NCI-H446 treated with DMSO at 0.1 percent for 48 hours (cell line): ENCODE data around the gene SMPDL3A.

Experiments
- DNase-seq: peaks from one replicate; lab custom pipeline; 2025; lab: John Stamatoyannopoulos, UW

Gene SMPDL3A

DNA sequence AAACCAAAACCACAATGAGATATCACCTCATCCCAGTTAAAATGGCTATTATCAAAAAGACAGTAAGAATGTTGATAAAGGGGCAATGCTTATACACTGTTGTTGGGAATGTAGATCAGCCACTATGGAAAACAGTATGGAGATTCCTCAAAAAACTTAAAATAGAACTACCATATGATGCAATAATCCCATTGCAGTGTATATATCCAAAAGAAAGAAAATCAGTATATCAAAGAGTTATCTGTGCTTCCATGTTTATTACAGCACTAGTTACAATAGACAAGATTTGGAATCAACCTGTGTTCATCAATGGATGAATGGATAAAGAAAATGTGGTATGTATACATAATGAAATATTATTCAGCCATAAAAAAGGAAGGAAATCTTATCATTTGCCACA lies 13.1 kb upstream of the SMPDL3A start:
- DNase-seq, result no peak

DNA sequence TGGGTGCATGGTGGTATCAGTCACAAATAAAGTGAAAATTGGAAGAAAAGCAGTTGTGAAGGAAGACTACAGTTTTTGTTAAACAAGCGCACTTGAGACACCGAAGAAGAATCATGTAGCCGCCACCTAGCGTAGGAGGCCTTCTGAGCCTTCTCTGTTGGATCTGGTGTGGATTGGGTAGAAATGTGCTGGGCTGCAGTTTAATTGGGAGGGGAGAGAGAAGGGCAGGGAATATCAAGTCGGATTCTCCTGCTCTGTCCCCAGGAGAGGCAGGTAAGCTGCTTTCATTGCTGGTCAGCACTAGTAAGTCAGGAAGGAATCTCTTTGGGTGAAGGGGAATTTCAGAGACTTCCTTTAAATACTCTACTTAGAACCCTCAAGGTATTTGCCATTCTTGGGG lies 10.8 kb upstream of the SMPDL3A start:
- no peak for DNase-seq

DNA sequence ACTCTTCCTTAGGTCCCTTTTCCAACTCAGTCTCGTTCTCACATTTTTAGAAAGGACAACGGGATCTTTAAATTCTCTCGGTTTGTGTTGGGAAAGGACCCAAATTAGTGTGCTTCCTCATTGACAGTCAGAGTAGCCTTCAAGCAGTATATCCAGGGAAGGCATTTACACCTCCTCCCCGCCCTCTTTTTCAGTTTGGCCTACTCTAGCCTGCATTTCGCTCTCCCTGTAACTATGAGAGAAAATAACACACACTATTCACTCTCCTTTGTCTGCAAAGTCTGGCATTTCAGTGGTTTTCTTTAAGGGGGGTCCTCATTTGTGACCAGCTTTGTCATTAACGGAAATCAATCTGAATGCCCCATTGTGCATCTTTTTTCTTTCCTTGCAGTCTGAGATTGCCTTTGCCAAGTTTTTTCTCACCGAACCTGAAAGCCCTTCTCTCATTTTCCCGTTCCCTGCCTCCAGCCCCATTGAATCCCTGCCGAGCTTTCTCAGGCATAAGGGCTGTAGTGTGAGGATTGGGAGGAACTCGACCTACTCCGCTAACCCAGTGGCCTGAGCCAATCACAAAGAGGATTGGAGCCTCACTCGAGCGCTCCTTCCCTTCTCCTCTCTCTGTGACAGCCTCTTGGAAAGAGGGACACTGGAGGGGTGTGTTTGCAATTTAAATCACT lies 9.9 kb upstream of the SMPDL3A start:
- DNase-seq, result peak; percentile 62

DNA sequence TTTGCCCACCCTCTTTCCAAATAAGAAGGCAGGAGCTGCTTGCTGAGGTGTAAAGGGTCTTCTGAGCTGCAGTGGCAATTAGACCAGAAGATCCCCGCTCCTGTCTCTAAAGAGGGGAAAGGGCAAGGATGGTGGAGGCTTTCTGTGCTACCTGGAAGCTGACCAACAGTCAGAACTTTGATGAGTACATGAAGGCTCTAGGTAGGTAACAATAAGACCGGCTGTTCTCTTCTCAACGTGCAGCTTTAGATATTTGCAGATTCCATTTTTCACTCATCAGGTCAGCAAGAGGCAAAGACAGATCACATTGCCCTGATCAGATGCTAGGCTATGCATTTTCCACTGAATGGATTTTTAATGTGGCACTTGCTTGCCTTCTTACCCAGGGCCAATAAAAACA lies 9.4 kb upstream of the SMPDL3A start, which contains the start of gene FABP7:
FABP7 (plus strand) TSS at position 50 of the 400 bp plus-strand sequence; CDS start at position 129, 79 bp downstream.
- DNase-seq, result no peak

DNA sequence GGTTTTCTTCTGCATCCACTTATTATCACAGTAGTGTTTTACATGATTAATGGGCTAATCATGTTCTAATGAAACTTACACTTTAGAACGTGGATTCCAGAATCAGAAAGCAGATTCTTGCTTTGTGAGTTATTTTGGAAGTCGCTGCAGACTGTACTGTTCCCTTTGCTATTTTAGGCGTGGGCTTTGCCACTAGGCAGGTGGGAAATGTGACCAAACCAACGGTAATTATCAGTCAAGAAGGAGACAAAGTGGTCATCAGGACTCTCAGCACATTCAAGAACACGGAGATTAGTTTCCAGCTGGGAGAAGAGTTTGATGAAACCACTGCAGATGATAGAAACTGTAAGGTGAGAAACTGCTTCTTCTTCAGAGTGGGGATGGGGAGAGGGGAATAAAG lies 8.9 kb upstream of the SMPDL3A start:
- DNase-seq, result no peak

DNA sequence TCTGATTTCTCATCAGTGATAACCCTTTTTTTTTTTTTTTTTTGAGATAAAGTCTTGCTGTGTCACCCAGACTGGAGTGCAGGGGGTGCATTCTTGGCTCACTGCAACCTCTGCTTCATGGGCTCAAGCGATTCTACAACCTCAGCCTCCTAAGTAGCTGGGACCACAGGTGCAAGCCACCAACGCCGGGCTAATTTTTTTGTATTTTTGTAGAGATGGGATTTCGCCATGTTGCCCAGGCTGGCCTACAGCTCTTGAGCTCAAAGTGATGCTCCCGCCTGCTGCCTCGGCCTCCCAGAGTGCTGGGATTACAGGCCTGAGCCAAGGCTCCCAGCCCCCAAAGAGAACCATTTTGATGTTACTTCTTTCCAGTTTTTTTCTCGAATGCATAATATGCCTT lies 7.3 kb upstream of the SMPDL3A start:
- no peak for DNase-seq

DNA sequence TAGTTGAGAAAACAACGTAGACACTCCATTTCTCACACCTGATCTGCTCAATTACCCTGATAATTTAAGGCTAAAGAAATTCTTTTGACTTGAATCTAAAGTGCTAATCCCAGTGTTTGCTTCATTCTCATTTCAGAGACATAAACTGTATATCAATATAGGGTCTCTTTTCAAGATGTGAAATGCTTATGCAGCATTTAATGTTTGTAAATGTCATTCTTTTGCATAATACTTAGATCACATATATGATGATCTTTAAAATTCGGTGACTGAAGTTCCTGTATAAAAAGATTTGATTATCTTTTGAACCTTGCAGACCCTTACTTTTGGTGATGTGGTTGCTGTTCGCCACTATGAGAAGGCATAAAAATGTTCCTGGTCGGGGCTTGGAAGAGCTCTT lies 5.7 kb upstream of the SMPDL3A start:
- no peak for DNase-seq

DNA sequence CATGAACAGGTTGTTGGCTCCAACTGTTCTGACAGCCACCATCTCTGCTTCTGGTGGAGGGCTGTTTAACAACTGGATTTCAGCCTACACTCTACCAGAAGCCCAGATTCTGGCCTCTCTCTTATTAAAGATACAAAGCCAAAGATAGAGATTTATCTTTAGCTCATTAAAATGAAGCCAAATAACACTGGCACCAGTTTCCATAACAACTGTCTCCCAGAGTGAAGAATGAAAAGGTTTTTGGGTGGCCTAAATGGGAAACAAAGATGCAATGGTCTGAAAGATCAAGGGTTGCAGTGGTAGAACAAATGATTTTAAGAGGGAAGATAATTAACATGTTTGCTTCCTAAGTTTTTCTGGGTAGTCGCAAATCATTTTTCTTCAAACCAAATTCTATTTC lies 3.2 kb upstream of the SMPDL3A start:
- DNase-seq, result no peak

DNA sequence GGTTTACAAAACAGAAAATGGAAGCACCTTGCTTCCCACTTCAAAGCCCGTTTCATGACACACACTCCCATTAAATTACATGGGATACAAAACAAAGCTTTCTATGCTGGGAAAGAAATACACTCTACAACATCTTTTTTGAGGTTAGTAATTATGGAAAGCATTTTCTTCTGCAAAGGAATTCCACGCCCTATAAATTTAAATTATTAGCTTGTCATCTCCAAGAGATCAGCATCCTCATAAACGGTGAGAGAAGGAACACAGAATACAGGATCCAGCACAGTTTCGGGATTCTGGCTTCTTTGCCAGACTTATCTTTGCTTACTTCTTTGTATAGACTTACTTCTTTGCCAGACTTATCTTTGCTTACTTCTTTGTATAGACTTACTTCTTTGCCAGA lies 1.3 kb upstream of the SMPDL3A start:
- no peak for DNase-seq

DNA sequence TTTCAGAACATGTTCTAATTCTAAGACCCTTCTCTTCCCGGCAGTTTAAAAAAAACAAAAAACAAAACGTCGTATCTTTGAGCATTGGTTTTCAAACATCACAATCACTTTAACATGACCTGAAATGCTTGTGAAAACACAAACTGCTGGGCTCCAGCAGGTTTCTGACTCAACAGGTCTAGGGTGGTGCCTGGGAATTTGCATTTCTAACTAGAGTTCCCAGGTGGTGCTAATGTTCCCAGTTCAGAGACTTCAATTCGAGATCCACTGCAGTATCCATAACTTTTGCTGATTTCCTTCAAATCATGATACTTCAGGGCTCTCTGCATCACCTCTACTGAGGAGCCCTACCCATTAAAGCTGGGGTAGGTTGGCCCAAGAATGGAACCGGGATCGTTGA lies 850 bp upstream of the SMPDL3A start:
- no peak for DNase-seq

DNA sequence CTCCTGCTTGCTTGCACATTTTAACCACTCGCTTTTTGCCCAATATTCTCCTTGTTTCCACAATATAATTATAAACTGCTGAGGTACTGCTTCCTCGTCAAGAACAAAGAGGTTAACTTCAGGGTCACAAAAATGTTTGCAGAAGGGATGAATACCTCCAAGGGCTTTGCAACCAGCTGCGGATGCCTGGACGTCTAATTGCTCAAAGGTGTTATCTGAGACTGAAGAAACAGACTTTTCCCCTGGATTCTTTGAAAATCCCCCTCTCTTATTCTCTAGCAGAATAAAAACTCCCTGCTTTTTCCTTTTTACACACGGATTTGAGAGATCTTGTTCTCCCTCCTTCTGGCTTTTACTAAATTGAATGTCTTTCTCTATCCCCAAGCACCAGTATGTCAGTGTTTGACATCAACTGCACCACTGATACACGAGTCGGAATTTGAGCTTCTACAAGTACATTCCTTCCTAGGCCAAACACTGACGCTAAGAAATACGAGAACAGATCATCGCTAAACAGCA lies 336 bp upstream of the SMPDL3A start:
- no peak for DNase-seq

DNA sequence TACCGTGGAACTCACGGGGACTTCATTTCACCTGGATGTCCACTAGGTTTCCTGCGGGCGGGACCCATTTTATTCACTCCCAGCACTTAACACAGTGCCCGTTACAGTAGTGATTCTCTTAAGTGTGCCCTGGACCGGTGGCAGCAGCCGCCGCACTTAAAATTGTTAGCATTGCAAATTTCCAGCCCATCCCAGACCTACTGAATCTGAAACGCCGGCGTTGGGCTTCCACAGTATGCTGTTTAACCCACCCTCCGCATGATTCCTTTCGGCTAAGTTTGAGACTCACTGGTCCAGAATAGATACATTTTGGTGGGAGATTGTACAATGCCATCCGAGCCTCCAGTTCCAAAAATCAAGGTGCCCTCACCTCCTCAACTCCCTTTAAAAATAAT lies 967 bp downstream of the SMPDL3A start:
- DNase-seq, result no peak

DNA sequence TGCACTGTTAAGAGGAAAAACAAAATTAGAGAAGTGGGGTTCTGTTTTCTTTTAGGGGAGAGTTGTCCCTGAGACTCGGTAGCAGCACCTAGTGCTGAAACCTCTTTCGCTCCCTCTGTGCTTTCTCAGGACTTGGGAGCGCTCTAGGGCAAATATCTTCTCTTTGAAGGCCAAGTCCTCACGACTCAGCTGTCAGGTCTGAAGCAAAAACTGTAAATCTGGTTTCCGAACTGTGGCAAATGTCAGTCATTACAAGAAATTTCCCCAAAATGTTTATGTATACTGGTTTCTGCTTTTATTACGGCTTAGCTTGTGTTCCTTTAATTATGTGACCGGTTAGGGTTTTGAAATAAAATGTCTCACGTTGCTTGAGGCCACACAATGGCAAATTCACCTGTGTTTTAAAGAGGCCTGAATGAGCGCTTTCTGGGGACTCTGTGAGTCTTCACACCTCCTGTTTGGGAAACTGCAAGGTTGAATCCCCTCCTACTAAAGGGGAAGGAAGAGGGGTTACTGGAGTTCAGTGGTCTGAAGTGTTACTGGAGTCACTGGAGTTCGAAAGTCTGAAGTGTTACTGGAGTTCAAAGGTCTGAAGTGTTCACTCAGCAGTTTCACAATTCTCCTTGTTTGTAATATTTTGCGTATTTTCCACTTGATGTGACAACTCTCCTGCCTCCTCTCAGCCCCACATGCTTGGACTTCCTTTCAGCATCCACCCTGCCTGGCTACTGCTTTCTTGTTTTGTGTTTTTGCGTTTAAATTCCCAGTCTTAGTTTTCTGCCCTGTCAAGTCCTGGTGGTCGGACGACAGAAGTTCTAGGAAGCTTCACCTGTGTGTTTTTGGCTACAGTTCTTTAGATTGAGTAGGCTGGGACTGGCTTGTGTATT lies 1.6 kb downstream of the SMPDL3A start:
- DNase-seq, result no peak

DNA sequence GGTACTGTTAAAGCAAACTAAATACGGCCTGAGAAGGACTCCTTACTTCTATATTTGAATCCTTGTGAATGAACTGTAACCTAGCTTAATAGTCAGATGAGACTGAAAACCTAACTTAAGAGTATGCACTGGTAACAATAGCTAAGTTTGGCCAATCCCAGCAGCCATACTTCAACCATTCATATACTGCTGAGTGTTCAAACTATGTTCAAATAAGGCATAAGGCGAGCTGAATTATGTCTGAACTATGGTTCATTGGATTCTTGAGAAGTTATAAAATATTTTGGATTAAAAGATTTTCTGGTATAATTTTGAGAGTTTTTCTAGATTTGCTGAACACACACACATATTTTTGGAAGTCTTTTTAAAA lies 2.2 kb downstream of the SMPDL3A start:
- DNase-seq, result no peak

DNA sequence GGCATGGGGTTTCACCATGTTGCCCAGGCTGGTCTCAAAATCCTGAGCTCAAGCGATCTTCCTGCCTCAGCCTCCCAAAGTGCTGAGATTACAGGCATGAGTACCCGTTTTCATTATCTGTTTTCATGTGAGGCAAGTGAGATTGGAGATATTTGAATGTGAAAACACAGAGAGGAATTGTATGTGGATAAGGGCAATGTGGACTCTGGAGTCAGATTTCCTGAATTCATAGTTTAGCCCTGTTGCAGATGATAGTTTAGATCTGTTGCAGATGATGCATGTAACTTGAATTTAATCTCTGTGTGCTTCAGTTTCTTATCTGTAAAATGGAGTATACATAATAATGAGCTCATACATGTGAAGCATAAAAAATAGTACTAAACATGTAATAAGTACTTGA lies 3.7 kb downstream of the SMPDL3A start:
- DNase-seq, result no peak

DNA sequence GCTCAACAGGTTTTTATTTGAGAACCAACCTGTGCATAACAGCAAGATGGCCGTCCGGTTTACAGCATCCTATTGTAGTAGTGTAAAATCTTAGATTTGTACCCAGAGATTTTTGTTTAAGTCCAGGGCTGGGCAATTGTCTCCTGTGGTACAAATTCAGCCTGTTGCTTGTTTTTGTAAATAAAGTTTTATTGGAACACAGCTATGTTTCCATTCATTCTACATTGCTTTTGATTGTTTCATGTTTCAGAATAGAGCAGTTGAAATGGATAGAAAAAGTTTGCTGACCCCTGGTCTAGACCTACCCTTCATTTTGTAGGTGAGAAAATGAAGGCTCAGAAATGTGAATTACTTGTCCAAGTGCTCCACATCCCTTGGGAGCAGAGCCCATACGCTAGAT lies 8.5 kb downstream of the SMPDL3A start:
- DNase-seq, result no peak

DNA sequence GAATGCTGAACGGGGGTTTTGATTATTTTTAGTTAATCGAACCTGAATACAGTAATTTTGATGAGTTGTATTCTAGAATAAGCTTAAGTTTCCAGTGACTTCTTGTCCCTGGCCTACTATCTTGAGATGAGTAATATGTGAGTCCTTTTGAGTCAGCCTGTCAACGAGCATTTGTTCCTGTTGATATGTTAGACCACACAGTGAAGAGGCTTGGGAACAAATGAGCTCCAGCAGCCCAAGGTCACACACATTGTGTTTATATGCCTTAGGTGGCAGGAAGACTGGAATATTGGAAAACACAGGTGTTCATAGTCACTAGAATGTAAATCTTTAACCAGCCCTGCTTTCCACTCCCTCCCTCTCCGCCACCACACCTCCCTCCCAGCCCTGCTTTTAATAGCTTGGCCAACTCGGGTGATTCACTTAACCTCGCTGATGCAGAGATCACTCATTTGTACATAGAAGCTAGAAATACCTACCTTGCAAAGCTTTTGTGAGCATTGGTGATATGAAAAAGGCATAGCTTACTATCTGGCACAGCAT lies 9.1 kb downstream of the SMPDL3A start:
- no peak for DNase-seq

DNA sequence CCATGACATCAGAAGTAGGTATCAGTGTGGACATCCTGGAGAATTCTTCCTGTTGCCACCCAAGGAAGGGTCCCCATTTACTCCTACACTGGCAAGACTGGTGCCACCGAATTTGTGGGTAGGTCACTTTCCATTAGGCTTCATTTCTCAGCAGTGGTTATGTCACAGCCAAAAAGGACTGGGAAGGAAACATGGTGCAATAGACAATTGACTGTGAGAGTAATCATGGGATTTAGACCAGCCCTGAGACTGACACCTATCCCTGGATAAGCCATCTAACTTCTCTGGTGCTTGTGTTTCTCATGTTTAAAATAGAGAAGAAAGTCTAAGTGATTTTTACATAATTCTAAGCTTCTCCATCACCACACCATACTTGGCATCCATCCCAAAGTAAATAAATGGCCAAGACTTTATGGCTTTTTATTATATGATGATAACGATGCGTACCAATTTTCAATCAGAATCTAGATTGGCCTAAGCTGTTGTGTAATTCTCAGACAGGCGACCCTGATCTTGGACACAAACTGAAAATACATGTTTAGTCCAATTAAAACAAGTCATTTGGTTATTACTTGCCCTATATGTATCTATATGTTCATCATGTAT lies 10.2 kb downstream of the SMPDL3A start:
- no peak for DNase-seq

DNA sequence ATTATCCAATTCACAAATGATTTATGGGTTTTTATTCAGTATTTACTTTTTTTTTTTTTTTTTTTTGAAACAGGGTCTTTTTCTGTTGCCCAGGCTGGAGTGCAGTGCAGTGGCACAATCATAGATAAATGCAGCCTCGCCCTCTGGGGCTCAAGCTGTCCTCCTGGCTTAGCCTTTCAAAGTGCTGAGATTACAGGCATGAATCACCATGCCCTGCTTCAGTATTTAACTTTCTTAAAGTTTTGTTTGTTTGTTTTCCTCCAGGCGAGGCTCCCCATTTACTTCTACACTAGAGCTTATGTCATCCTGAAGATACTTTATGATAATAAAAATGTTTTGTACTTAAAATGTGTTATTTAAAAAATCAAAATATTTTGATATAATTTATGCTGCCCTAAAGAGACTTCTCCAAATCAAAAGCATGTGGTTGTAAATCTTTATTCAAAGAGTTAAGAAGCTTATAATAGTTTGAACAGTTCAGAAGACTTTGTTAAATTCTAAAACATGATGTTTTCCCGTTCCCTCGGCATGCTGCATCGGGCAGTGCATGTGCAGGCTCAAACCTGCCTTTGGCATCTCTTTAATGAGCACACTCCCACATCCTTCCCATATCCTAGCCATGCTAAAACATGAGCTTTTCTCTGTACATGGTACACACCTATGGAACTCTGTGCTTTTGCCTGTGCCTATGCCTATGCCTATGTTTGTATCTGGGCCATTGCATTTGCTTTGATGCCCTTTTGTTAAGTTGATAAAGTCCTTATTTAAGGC lies 11.0 kb downstream of the SMPDL3A start:
- no peak for DNase-seq

DNA sequence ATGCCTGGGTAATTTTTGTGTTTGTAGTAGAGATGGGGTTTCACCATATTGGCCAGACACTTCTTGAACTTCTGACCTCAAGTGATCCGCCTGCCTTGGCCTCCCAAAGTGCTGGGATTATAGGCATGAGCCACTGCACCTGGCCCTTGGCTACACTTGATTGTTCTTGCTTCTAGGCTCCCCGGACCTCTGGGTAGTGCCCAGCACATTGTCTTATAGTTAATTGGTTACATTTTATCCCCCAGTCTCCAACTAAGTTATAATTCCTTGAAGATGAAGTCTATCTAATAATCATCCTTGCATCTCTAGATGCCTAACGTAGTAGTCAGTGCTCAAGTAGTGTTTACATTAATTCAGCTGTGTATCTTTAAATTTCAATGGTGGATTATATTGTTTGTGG lies 11.8 kb downstream of the SMPDL3A start:
- no peak for DNase-seq

DNA sequence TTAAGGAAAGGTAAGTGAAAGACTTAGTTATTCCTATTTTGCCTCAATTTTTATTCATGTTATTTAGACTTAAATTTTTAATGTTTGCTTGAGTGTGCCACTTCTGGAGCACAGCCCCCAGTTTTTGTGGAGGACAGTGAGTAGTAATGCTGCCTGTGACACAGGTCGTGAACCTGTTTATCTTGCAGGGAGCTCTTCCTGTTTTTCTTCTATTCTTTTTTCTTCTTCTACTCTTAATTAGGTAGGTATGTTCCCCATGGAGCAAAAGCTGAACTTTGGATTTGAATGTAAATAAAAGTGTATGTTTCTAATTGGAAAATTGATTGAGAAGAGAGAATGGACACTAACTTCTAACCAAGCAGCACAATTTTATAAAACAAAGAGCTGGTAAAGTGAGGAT lies 12.3 kb downstream of the SMPDL3A start:
- DNase-seq, result no peak

DNA sequence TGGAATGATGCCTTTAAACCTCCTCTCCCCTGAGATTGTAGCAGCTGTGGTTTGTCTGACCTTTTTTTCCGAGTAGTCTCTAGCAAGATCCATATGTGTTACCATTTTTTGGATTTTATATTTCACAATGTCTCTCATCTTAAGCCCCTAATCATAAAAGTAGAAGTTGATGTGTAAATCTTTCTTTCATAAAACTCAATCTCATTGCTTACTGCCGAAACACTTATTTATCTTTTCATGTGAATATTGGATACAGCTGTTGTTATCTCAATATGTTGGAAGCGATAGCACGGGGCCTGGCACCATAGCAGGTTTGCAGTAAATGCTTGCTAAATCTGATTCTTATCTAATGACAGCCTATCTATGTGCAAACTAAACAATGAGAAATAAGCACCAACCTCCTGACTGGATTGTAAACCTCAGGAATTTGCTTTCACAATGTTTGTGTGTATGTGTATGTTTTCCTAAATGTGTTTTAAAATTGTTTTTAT lies 14.2 kb downstream of the SMPDL3A start:
- DNase-seq, result no peak
